GM19395 (cell line): ENCODE measurements around the gene DOCK1.
"Not testable (repeated sequence)": the region's sequence is repeated elsewhere in the genome, so short reads cannot be mapped to it uniquely, and the experiment has no call there.

ENCODE experiments used
- ATAC-seq: cut with Tn5 transposase; IDR thresholded peaks from one replicate; pipeline ENCODE4 v1.9.1; 2021; ENCODE audit warnings: mild to moderate bottlenecking, moderate library complexity; ENCODE audit not compliant: unreplicated experiment

DOCK1 gene

GRCh38 chr10:126904818-126905701 lies at the start of gene DOCK1:
TSS of gene DOCK1 (plus strand) at chr10:126905428. CDS start at chr10:126905518, 90 bp downstream.
- ATAC-seq: no peak

GRCh38 chr10:126857178-126857806 lies 47.9 kb upstream of the DOCK1 start:
- ATAC-seq: no peak

GRCh38 chr10:126867567-126868365 lies 37.5 kb upstream of the DOCK1 start:
- ATAC-seq: no peak

- ATAC-seq: no peak
Measured at GRCh38 chr10:126868371-126868770, 36.9 kb upstream of the DOCK1 start.

GRCh38 chr10:126872135-126872534 lies 33.1 kb upstream of the DOCK1 start:
- no peak for ATAC-seq

- ATAC-seq: no peak
Measured at GRCh38 chr10:126872768-126873167, 32.5 kb upstream of the DOCK1 start.

GRCh38 chr10:126876456-126876855 lies 28.8 kb upstream of the DOCK1 start:
- ATAC-seq: no peak

- ATAC-seq: no peak
Measured at GRCh38 chr10:126877390-126877789, 27.8 kb upstream of the DOCK1 start.

- no peak for ATAC-seq
Measured at GRCh38 chr10:126878594-126878993, 26.6 kb upstream of the DOCK1 start.

GRCh38 chr10:126880926-126881325 lies 24.3 kb upstream of the DOCK1 start:
- no peak for ATAC-seq

GRCh38 chr10:126882055-126882454 lies 23.2 kb upstream of the DOCK1 start:
- ATAC-seq: not testable (repeated sequence)

GRCh38 chr10:126888436-126888835 lies 16.8 kb upstream of the DOCK1 start:
- ATAC-seq: not testable (repeated sequence)

- no peak for ATAC-seq
Measured at GRCh38 chr10:126889421-126889820, 15.8 kb upstream of the DOCK1 start.

GRCh38 chr10:126890797-126891196 lies 14.4 kb upstream of the DOCK1 start:
- ATAC-seq: not testable (repeated sequence)

GRCh38 chr10:126892226-126893175 lies 12.7 kb upstream of the DOCK1 start:
- no peak for ATAC-seq

GRCh38 chr10:126893206-126893605 lies 12.0 kb upstream of the DOCK1 start:
- ATAC-seq: no peak

- ATAC-seq: no peak
Measured at GRCh38 chr10:126893841-126894240, 11.4 kb upstream of the DOCK1 start.

- ATAC-seq: no peak
Measured at GRCh38 chr10:126895214-126895781, 9.9 kb upstream of the DOCK1 start.

- ATAC-seq: no peak
Measured at GRCh38 chr10:126898460-126898859, 6.8 kb upstream of the DOCK1 start.

- ATAC-seq: not testable (repeated sequence)
Measured at GRCh38 chr10:126899529-126899928, 5.7 kb upstream of the DOCK1 start.
